Thyroid gland (tissue), 4 donors: ENCODE results near the gene SLC8A3. TPM values are rescaled to one million over a fixed set of nuclear protein-coding genes. Genes with fewer than 3 reads are reported as not detected.
"Not testable (repeated sequence)": the region's sequence is repeated elsewhere in the genome, so short reads cannot be mapped to it uniquely, and the experiment has no call there.

Experiments
- DNase-seq, 2 donors: peaks; one replicate each; pipeline ENCODE4 v3.0.0-alpha.2; 2019
- H3K27ac ChIP-seq, 3 donors: fragments of 200-600 bp; sonication (generic); 1 replicate in 2 of 3; 2 replicates in 1 of 3; pipeline ENCODE4 v1.5.1; 2016 to 2019; ENCODE audit warnings: mild to moderate bottlenecking in 1 of 3, moderate library complexity in 1 of 3
- H3K27me3 ChIP-seq: fragments of 200-600 bp; sonication (generic); one replicate; pipeline ENCODE4 v1.5.1; 2019
- H3K36me3 ChIP-seq, 2 donors: fragments of 200-600 bp; sonication (generic); one replicate each; pipeline ENCODE4 v1.5.1; 2016 to 2019
- H3K4me1 ChIP-seq, 2 donors: fragments of 200-600 bp; sonication (generic); one replicate each; pipeline ENCODE4 v1.5.1; 2017 to 2019
- H3K4me3 ChIP-seq, 3 donors: fragments of 200-600 bp; sonication (generic); replicated peaks in 1 of 3; 1 replicate in 2 of 3; 2 replicates in 1 of 3; pipeline ENCODE4 v1.5.1; 2016; ENCODE audit warnings: mild to moderate bottlenecking in 1 of 3
- H3K9me3 ChIP-seq: fragments of 200-600 bp; sonication (generic); one replicate; pipeline ENCODE4 v1.5.1; 2017
- CTCF ChIP-seq, 6 experiments: fragments of 200-600 bp in 3 of 6; fragments of 450-650 bp in 3 of 6; sonication (generic) in 3 of 6; IDR thresholded peaks; one replicate each; pipeline ENCODE4 v1.5.1; 2016 to 2019; ENCODE audit warnings: antibody characterized with exemption in 6 of 6, mild to moderate bottlenecking in 2 of 6, inconsistent platforms in 1 of 6, moderate library complexity in 1 of 6
- POLR2A ChIP-seq, 2 donors: fragments of 450-650 bp; IDR thresholded peaks; one replicate each; pipeline ENCODE4 v1.6.1; 2017; ENCODE audit warnings: antibody characterized with exemption in 2 of 2, mild to moderate bottlenecking in 2 of 2, moderate library complexity in 1 of 2
- WGBS, 2 donors: methylation state at CpG; one replicate each; pipeline ENCODE4 v1.1.5; 2017; 5-methylcytosine and 5-hydroxymethylcytosine counted together
- intact Hi-C: fragments of 100-400 bp; cut with DNase I; formaldehyde crosslinking; loops from one replicate; pipeline ENCODE4 v1.15.1; 2023
- total RNA-seq, 4 donors: library from RNA; depleted of rRNA; stranded (reverse); fragments of >200 nt; gene quantifications; one replicate each; pipeline ENCODE4 v1.2.3, GENCODE V29; 2016

SLC8A3 gene
- under 1 TPM in 1 of 4 donors, not detected in 3; 0.29 TPM for total RNA-seq

- intact Hi-C loops: no loop called here
- H3K27ac ChIP-seq: no peak within 1 kb of the TSS
- no peaks in the 10 kb centered on the region for H3K27me3 ChIP-seq
- WGBS, 2 donors: 0 to 2% methylated on average over 10 to 26 of the region's 83 CpGs
- H3K9me3 ChIP-seq: no peaks in the 10 kb centered on the region
- no peak for TF ChIP-seq CTCF (IDR thresholded peaks at IDR 0.05)
- no peak for TF ChIP-seq POLR2A (IDR thresholded peaks at IDR 0.05)
- peaks cover 15 to 24% of the 10 kb centered on the region in 2 donors for H3K4me1 ChIP-seq
- no peaks in the 10 kb centered on the region for H3K36me3 ChIP-seq
- peak within 1 kb of the TSS in 1 of 3 donors; percentile 26 for H3K4me3 ChIP-seq
- peak; percentile 12 to 19 for DNase-seq
These were observed at the start of gene SLC8A3 for GRCh38 chr14:70188659-70189455. Gene SLC8A3, minus strand, starts transcription at chr14:70188951. Its CDS starts 20,529 bp downstream, at chr14:70168422.

GRCh38 chr14:70237710-70238109 is 49.0 kb upstream of the SLC8A3 start:
- WGBS, 2 donors: 78 to 83% methylated on average over 3 of the region's 3 CpGs
- Histone ChIP-seq H3K27ac (no peak overlapping the region), H3K4me3 (no peak overlapping the region), H3K27me3 (no peaks in the 10 kb centered on the region), H3K36me3 (no peaks in the 10 kb centered on the region), H3K4me1 (no peaks in the 10 kb centered on the region), H3K9me3 (no peaks in the 10 kb centered on the region)
- no peak for DNase-seq
- intact Hi-C loops: no loop called here
- no peak for TF ChIP-seq POLR2A (IDR thresholded peaks at IDR 0.05)
- no peak for TF ChIP-seq CTCF (IDR thresholded peaks at IDR 0.05)

- no peaks in the 10 kb centered on the region for H3K27me3 ChIP-seq
- no peaks in the 10 kb centered on the region for H3K9me3 ChIP-seq
- H3K4me1 ChIP-seq: no peaks in the 10 kb centered on the region
- TF ChIP-seq POLR2A (IDR thresholded peaks at IDR 0.05) (no peak), CTCF (IDR thresholded peaks at IDR 0.05) (no peak)
- no peak overlapping the region for H3K4me3 ChIP-seq
- no peak overlapping the region for H3K27ac ChIP-seq
- no peaks in the 10 kb centered on the region for H3K36me3 ChIP-seq
- DNase-seq: no peak
- 74 to 85% methylated on average over 29 to 40 of the region's 61 CpGs for WGBS, 2 donors
- intact Hi-C loops: no loop called here
These were observed 45.6 kb upstream of the SLC8A3 start for GRCh38 chr14:70234066-70234950.

GRCh38 chr14:70231756-70232544 is 43.2 kb upstream of the SLC8A3 start:
- H3K9me3 ChIP-seq, H3K27me3 ChIP-seq, intact Hi-C loops, H3K4me1 ChIP-seq, H3K36me3 ChIP-seq, H3K27ac ChIP-seq, H3K4me3 ChIP-seq, DNase-seq: not testable (repeated sequence)
- 85 to 90% methylated on average over 14 of the region's 14 CpGs for WGBS, 2 donors

GRCh38 chr14:70229877-70230640 is 41.3 kb upstream of the SLC8A3 start:
- H3K9me3 ChIP-seq, H3K36me3 ChIP-seq, H3K27me3 ChIP-seq, DNase-seq, H3K4me3 ChIP-seq, H3K4me1 ChIP-seq, intact Hi-C loops, H3K27ac ChIP-seq: not testable (repeated sequence)
- 75 to 76% methylated on average over 9 of the region's 9 CpGs for WGBS, 2 donors
